Activated CD8-positive, alpha-beta T cell treated with anti-CD3 and anti-CD28 coated beads for 36 hours (primary cell): ENCODE measurements around the gene SURF4. TPM values are rescaled to one million over a fixed set of nuclear protein-coding genes. Genes with fewer than 3 reads are reported as not detected.

ENCODE experiments used
- ATAC-seq: fragments of 200-7000 bp; cut with Tn5 transposase; one replicate; pipeline ENCODE4 v1.10.0; 2021; ENCODE audit warnings: mild to moderate bottlenecking, moderate library complexity
- CTCF ChIA-PET: fragments of 350-600 bp; sonication (Branson Sonifier 250); formaldehyde crosslinking; loops from one replicate; lab custom pipeline; 2021; ENCODE audit warnings: antibody characterized with exemption; lab: Charles Lee
- POLR2A ChIA-PET: fragments of 350-600 bp; sonication (Branson Sonifier 250); formaldehyde crosslinking; loops from one replicate; lab custom pipeline; 2021; ENCODE audit warnings: antibody characterized with exemption; lab: Charles Lee
- DNase-seq: peaks from one replicate; pipeline ENCODE4 v3.0.0-alpha.2; 2020
- H3K27ac Mint-ChIP-seq: one replicate; pipeline ENCODE4 v1.8.0; 2021; ENCODE audit warnings: mild to moderate bottlenecking, mixed read lengths
- H3K27me3 Mint-ChIP-seq: one replicate; pipeline ENCODE4 v1.8.0; 2021; ENCODE audit warnings: mixed read lengths
- H3K36me3 Mint-ChIP-seq: one replicate; pipeline ENCODE4 v1.8.0; 2021; ENCODE audit warnings: low read depth, mixed read lengths
- H3K4me1 Mint-ChIP-seq: one replicate; pipeline ENCODE4 v1.8.0; 2021; ENCODE audit warnings: low read depth, mixed read lengths
- H3K4me3 Mint-ChIP-seq: one replicate; pipeline ENCODE4 v1.8.0; 2021; ENCODE audit warnings: mild to moderate bottlenecking, moderate library complexity, mixed read lengths
- H3K9me3 Mint-ChIP-seq: one replicate; pipeline ENCODE4 v1.8.0; 2021; ENCODE audit warnings: mixed read lengths
- CTCF ChIP-seq: fragments of 200-600 bp; IDR thresholded peaks from one replicate; pipeline ENCODE4 v1.8.0; 2022; ENCODE audit warnings: antibody characterized with exemption, mild to moderate bottlenecking
- intact Hi-C: fragments of 100-400 bp; cut with micrococcal nuclease; formaldehyde crosslinking; loops from one replicate; pipeline ENCODE4 v1.10.0; 2022
- total RNA-seq, 2 experiments: library from RNA; stranded (reverse); gene quantifications; one replicate each; pipeline ENCODE4 v1.2.3, GENCODE V29; 2021

Gene SURF4
- 100 to 1,000 TPM; 219 to 239 TPM for total RNA-seq

GRCh38 chr9:133375724-133376654 is at the start of gene SURF4, which contains the start of gene STKLD1:
Gene SURF4 (minus strand): TSS chr9:133376060. CDS start chr9:133375969, 91 bp downstream.
Gene STKLD1 (plus strand): TSS chr9:133376366. CDS start chr9:133376474, 108 bp downstream.
- intact Hi-C loops: loop anchor here (10.0 kb wide), 1 partner anchor 109 kb away; no protein-coding TSS in a partner anchor
- Mint-ChIP-seq H3K27ac (peak within 1 kb of the TSS; percentile 98), H3K36me3 (peaks cover 37% of the 10 kb centered on the region), H3K9me3 (no peaks in the 10 kb centered on the region), H3K4me1 (peaks cover 34% of the 10 kb centered on the region), H3K4me3 (peak within 1 kb of the TSS; percentile 99), H3K27me3 (no peaks in the 10 kb centered on the region)
- DNase-seq (peak; percentile 96), ATAC-seq (peak; percentile 73)
- CTCF ChIA-PET: interaction anchor here (0.9 to 2.9 kb wide), 8 partner anchors 17 to 232 kb away, joined by 3 to 15 read pairs (median 4); no protein-coding TSS in a partner anchor
- POLR2A ChIA-PET: interaction anchor here (0.7 to 28.8 kb wide), 15 partner anchors 9 to 226 kb away, joined by 3 to 872 read pairs (median 4); partner anchors contain the start of genes MED22, RPL7A, SURF1 and SURF2
- TF ChIP-seq CTCF: no peak

GRCh38 chr9:133425049-133425632 is 49.3 kb upstream of the SURF4 start:
- ChIA-PET POLR2A (interaction anchor here (1.6 kb wide), 1 partner anchor 73 kb away, joined by 4 read pairs; no protein-coding TSS in a partner anchor), CTCF (no interaction called here)
- H3K9me3 Mint-ChIP-seq: no peaks in the 10 kb centered on the region
- no peak overlapping the region for H3K4me3 Mint-ChIP-seq
- ATAC-seq: no peak
- H3K27me3 Mint-ChIP-seq: peaks cover 20% of the 10 kb centered on the region
- H3K36me3 Mint-ChIP-seq: no peaks in the 10 kb centered on the region
- H3K27ac Mint-ChIP-seq: no peak overlapping the region
- H3K4me1 Mint-ChIP-seq: peaks cover 27% of the 10 kb centered on the region
- DNase-seq: no peak
- no peak for TF ChIP-seq CTCF
- intact Hi-C loops: no loop called here

DNA sequence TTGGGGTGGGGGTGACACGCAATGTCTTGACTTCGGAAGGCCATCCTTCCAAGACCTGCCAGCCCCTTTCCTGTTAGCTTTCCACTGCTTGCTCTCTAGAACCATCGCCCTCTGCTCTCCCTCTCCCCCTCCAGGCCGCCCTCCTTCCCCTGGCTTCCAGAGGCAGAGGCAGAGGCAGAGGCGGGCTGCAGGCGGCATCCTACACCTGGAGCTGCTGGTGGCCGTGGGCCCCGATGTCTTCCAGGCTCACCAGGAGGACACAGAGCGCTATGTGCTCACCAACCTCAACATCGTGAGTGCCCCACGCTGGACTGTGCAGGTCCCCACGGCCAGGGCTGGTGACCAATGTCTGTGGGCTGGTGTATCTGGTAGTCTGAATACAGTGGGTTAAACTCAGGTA is 48.3 kb upstream of the SURF4 start:
- no peak for DNase-seq
- no peak overlapping the region for H3K4me3 Mint-ChIP-seq
- intact Hi-C loops: no loop called here
- no peak for ATAC-seq
- no peak overlapping the region for H3K27ac Mint-ChIP-seq
- ChIA-PET CTCF (no interaction called here), POLR2A (interaction anchor here (1.1 to 1.6 kb wide), 2 partner anchors 12 to 72 kb away, joined by 3 to 4 read pairs; no protein-coding TSS in a partner anchor)
- peaks cover 30% of the 10 kb centered on the region for H3K4me1 Mint-ChIP-seq
- no peak for TF ChIP-seq CTCF
- H3K9me3 Mint-ChIP-seq: no peaks in the 10 kb centered on the region
- H3K36me3 Mint-ChIP-seq: no peaks in the 10 kb centered on the region
- H3K27me3 Mint-ChIP-seq: peaks cover 19% of the 10 kb centered on the region

- peak overlapping the region; percentile 62 for H3K27ac Mint-ChIP-seq
- ChIA-PET POLR2A (interaction anchor here (1.1 kb wide), 1 partner anchor 11 kb away, joined by 3 read pairs; no protein-coding TSS in a partner anchor), CTCF (no interaction called here)
- H3K27me3 Mint-ChIP-seq: peaks cover 19% of the 10 kb centered on the region
- ATAC-seq (no peak), DNase-seq (no peak)
- intact Hi-C loops: no loop called here
- no peaks in the 10 kb centered on the region for H3K36me3 Mint-ChIP-seq
- no peaks in the 10 kb centered on the region for H3K9me3 Mint-ChIP-seq
- no peak for TF ChIP-seq CTCF
- no peak overlapping the region for H3K4me3 Mint-ChIP-seq
- peaks cover 37% of the 10 kb centered on the region for H3K4me1 Mint-ChIP-seq
Measured at GRCh38 chr9:133423216-133423615, 47.4 kb upstream of the SURF4 start.
